CD4-positive, alpha-beta T cell treated with Interleukin-2 at 100 ng/mL for 4 hours (primary cell): ENCODE data around the gene NDUFB10.
"Not testable (repeated sequence)": the region's sequence is repeated elsewhere in the genome, so short reads cannot be mapped to it uniquely, and the experiment has no call there.

Experiments
- DNase-seq: peaks from one replicate; pipeline ENCODE4 v3.0.0-alpha.2; 2020; ENCODE audit warnings: low spot score

The NDUFB10 gene

GRCh38 chr16:1924095-1924494 lies 35.2 kb upstream of the NDUFB10 start:
- no peak for DNase-seq

- no peak for DNase-seq
Measured at GRCh38 chr16:1926271-1926670, 33.1 kb upstream of the NDUFB10 start.

GRCh38 chr16:1929105-1929504 lies 30.2 kb upstream of the NDUFB10 start:
- no peak for DNase-seq

GRCh38 chr16:1929578-1930337 lies 29.6 kb upstream of the NDUFB10 start:
- peak; percentile 90 for DNase-seq

GRCh38 chr16:1930338-1930720 lies 29.0 kb upstream of the NDUFB10 start:
- no peak for DNase-seq

GRCh38 chr16:1932050-1933028 lies 27.0 kb upstream of the NDUFB10 start:
- DNase-seq, result no peak

- DNase-seq, result no peak
Measured at GRCh38 chr16:1933097-1933661, 26.2 kb upstream of the NDUFB10 start.

- DNase-seq, result no peak
Measured at GRCh38 chr16:1936945-1937479, 22.3 kb upstream of the NDUFB10 start.

- no peak for DNase-seq
Measured at GRCh38 chr16:1938316-1938715, 21.0 kb upstream of the NDUFB10 start.

GRCh38 chr16:1938910-1939309 lies 20.4 kb upstream of the NDUFB10 start:
- DNase-seq, result no peak

GRCh38 chr16:1939833-1940232 lies 19.5 kb upstream of the NDUFB10 start:
- not testable (repeated sequence) for DNase-seq

- DNase-seq, result no peak
Measured at GRCh38 chr16:1940273-1941161, 18.8 kb upstream of the NDUFB10 start.

GRCh38 chr16:1941162-1942046 lies 17.9 kb upstream of the NDUFB10 start:
- DNase-seq, result no peak

- peak; percentile 17 for DNase-seq
Measured at GRCh38 chr16:1942047-1942809, 17.1 kb upstream of the NDUFB10 start.

- DNase-seq, result peak; percentile 98
Measured at GRCh38 chr16:1942810-1943726, 16.3 kb upstream of the NDUFB10 start, which contains the start of gene MSRB1. MSRB1 (minus strand) TSS chr16:1943199; CDS start chr16:1943156, 43 bp downstream.

GRCh38 chr16:1944612-1945199 lies 14.6 kb upstream of the NDUFB10 start:
- no peak for DNase-seq

- DNase-seq, result no peak
Measured at GRCh38 chr16:1945559-1946391, 13.6 kb upstream of the NDUFB10 start.
